Measurements from ENCODE around the gene VSTM2B. TPM values are rescaled to one million over a fixed set of nuclear protein-coding genes. Genes with fewer than 3 reads are reported as not detected.

Gene VSTM2B
- total and polyA plus RNA-seq, 2 of the 4 experiments (the other 2 are of a cell fraction): not detected

DNA sequence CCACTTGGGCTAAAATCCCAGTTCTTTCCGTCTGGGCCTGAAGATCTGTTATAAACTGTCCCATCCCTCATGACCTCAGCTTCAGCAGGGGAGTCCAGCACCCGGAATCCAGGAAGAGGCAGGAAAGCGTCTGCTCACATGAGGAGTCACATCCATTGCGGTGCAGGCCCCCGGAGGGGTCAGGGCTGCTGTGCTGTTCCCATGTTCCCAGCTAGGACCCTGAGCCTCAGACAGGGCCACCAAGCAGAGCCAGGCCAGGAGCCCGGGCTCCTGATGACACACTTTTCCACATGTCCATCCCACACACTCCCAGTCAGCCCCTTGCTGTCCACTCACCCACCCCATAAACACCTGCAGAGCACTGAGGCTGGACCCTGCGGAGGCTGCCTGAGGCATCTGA, 45.3 kb upstream of the VSTM2B start:
- no peaks in the 10 kb centered on the region for H3K27me3 ChIP-seq (ENCODE audit: control insufficient read depth, insufficient read depth, low read length)
- no peak overlapping the region for H2AFZ ChIP-seq (replicated peaks; ENCODE audit: low read length, poor library complexity)
- WGBS, 2 experiments (ENCODE audit: extremely low coverage in 2 of 2, insufficient read length in 1 of 2): no CpG with 5 or more reads among the region's 7 CpGs
- no peak overlapping the region for H3K4me3 ChIP-seq (ENCODE audit: insufficient read depth, low read depth, low read length)
- H3K27ac ChIP-seq (ENCODE audit: insufficient read depth, low read length): no peak overlapping the region
- H3K14ac ChIP-seq (replicated peaks; ENCODE audit: low read depth, low read length): no peak overlapping the region
- H2AK9ac ChIP-seq (replicated peaks; ENCODE audit: low read depth, low read length, poor library complexity): no peak overlapping the region
- ChIA-PET POLR2A (ENCODE audit: unreplicated experiment) (no interaction called here), CTCF (no interaction called here)
- no peaks in the 10 kb centered on the region for H3K79me1 ChIP-seq (ENCODE audit: low read depth in 1 of 2, low read length in 2 of 2)
- H3K9me1 ChIP-seq (ENCODE audit: insufficient read depth, low read length): no peaks in the 10 kb centered on the region
- H3K36me3 ChIP-seq (ENCODE audit: control insufficient read depth, insufficient read depth, low read length): no peaks in the 10 kb centered on the region
- no peaks in the 10 kb centered on the region for H4K20me1 ChIP-seq (ENCODE audit: insufficient read depth, low read length)
- H4K5ac ChIP-seq (ENCODE audit: low read depth, low read length): no peak overlapping the region
- H3K9me3 ChIP-seq (ENCODE audit: control insufficient read depth, insufficient read depth, low read length): peaks cover 7% of the 10 kb centered on the region; the same call in 1 of the 2 replicates
- H4K91ac ChIP-seq (ENCODE audit: insufficient read depth, low read depth, low read length): no peak overlapping the region
- BruUV-seq (replicated peaks): no TSS peak
- H4K8ac ChIP-seq (ENCODE audit: low read depth in 2 of 2, low read length in 2 of 2): no peak overlapping the region
- dilution Hi-C loops (cut with HindIII; ENCODE audit: low sequenced_read_pairs, unreplicated experiment) (no loop called here), intact Hi-C loops (cut with micrococcal nuclease) (no loop called here), in situ Hi-C loops (cut with MboI; ENCODE audit: low sequenced_read_pairs) (no loop called here)
- H2AK5ac ChIP-seq (ENCODE audit: low read depth, low read length): no peak overlapping the region
- H2BK20ac ChIP-seq (ENCODE audit: low read depth, low read length): no peak overlapping the region
- TF ChIP-seq MXI1 (IDR thresholded peaks at IDR 0.05; ENCODE audit: borderline replicate concordance, low read depth, low read length) (no peak), MAFK (IDR thresholded peaks at IDR 0.05; ENCODE audit: low read depth, low read length) (no peak), NFE2L2 (IDR thresholded peaks at IDR 0.05; ENCODE audit: low read depth, low read length) (no peak), BHLHE40 (IDR thresholded peaks at IDR 0.05; ENCODE audit: low read depth, low read length) (no peak), POLR2A (IDR thresholded peaks at IDR 0.05; ENCODE audit: low read depth, low read length) (no peak), RCOR1 (IDR thresholded peaks at IDR 0.05; ENCODE audit: insufficient replicate concordance, low read length) (no peak), RAD21 (IDR thresholded peaks at IDR 0.05; ENCODE audit: low read length) (no peak), MAZ (IDR thresholded peaks at IDR 0.05; ENCODE audit: borderline replicate concordance, low read depth, low read length) (no peak), CHD1 (IDR thresholded peaks at IDR 0.05; ENCODE audit: low read depth, low read length) (no peak), CEBPB (IDR thresholded peaks at IDR 0.05; ENCODE audit: low read depth, low read length) (no peak), FOS (IDR thresholded peaks at IDR 0.05; ENCODE audit: low read depth, low read length) (no peak), RFX5 (IDR thresholded peaks at IDR 0.05; ENCODE audit: low read depth, low read length) (no peak), SMC3 (IDR thresholded peaks at IDR 0.05; ENCODE audit: low read depth, low read length) (no peak)
- TF ChIP-seq, protein P1, sequence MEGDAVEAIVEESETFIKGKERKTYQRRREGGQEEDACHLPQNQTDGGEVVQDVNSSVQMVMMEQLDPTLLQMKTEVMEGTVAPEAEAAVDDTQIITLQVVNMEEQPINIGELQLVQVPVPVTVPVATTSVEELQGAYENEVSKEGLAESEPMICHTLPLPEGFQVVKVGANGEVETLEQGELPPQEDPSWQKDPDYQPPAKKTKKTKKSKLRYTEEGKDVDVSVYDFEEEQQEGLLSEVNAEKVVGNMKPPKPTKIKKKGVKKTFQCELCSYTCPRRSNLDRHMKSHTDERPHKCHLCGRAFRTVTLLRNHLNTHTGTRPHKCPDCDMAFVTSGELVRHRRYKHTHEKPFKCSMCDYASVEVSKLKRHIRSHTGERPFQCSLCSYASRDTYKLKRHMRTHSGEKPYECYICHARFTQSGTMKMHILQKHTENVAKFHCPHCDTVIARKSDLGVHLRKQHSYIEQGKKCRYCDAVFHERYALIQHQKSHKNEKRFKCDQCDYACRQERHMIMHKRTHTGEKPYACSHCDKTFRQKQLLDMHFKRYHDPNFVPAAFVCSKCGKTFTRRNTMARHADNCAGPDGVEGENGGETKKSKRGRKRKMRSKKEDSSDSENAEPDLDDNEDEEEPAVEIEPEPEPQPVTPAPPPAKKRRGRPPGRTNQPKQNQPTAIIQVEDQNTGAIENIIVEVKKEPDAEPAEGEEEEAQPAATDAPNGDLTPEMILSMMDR (conservative IDR thresholded peaks at IDR 0.05; ENCODE audit: low read depth, low read length): no peak
- TF ChIP-seq, protein P2, sequence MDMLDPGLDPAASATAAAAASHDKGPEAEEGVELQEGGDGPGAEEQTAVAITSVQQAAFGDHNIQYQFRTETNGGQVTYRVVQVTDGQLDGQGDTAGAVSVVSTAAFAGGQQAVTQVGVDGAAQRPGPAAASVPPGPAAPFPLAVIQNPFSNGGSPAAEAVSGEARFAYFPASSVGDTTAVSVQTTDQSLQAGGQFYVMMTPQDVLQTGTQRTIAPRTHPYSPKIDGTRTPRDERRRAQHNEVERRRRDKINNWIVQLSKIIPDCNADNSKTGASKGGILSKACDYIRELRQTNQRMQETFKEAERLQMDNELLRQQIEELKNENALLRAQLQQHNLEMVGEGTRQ (IDR thresholded peaks at IDR 0.05; ENCODE audit: low read depth, low read length): no peak
- TF ChIP-seq, protein P3, sequence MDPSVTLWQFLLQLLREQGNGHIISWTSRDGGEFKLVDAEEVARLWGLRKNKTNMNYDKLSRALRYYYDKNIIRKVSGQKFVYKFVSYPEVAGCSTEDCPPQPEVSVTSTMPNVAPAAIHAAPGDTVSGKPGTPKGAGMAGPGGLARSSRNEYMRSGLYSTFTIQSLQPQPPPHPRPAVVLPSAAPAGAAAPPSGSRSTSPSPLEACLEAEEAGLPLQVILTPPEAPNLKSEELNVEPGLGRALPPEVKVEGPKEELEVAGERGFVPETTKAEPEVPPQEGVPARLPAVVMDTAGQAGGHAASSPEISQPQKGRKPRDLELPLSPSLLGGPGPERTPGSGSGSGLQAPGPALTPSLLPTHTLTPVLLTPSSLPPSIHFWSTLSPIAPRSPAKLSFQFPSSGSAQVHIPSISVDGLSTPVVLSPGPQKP (IDR thresholded peaks at IDR 0.05; ENCODE audit: borderline replicate concordance, low read depth, low read length): no peak
- H3K23ac ChIP-seq (ENCODE audit: low read depth, low read length): no peak overlapping the region
- no peak overlapping the region for H2BK5ac ChIP-seq (ENCODE audit: low read depth, low read length, poor library complexity, severe bottlenecking)
- no peak overlapping the region for H3K4me2 ChIP-seq (ENCODE audit: low read depth, low read length)
- no peak for DNase-seq
- no peak overlapping the region for H3K56ac ChIP-seq (ENCODE audit: extremely low read depth, insufficient read depth, low read length)
- H3K4me1 ChIP-seq (ENCODE audit: control insufficient read depth, insufficient read depth, low read length): no peaks in the 10 kb centered on the region
- no peak overlapping the region for H2BK15ac ChIP-seq (ENCODE audit: low read depth, low read length)
- H3K18ac ChIP-seq (ENCODE audit: low read depth, low read length): no peak overlapping the region
- no peak overlapping the region for H3K9ac ChIP-seq (ENCODE audit: low read depth, low read length)
- H2BK120ac ChIP-seq (ENCODE audit: low read depth, low read length): no peak overlapping the region
- ATAC-seq (ENCODE audit: low read depth): no peak
- no peak overlapping the region for H3K4ac ChIP-seq (ENCODE audit: low read depth, low read length)

Measured in IMR-90 (cell line).